A549 (cell line): ENCODE data around the gene C1QL1.

ENCODE experiments used
- CHD4 ChIP-seq: fragments of 200-600 bp; sonication (generic); IDR thresholded peaks from 2 replicates; pipeline ENCODE4 v1.6.1; 2016; ENCODE audit warnings: antibody characterized with exemption, mild to moderate bottlenecking, borderline replicate concordance
- MYC ChIP-seq: IDR thresholded peaks from 2 replicates; pipeline ENCODE4 v1.6.1; 2012; ENCODE audit warnings: mild to moderate bottlenecking, inconsistent platforms, low read length, improper control_type of control experiment, borderline replicate concordance
- TF ChIP-seq, protein P1 (sequence below): fragments of >200 bp; sonication (Bioruptor Twin); formaldehyde crosslinking; IDR thresholded peaks from 3 replicates; pipeline ENCODE4 v1.5.1; 2016
- TF ChIP-seq, protein P2 (sequence below): fragments of 200-600 bp; sonication (generic); IDR thresholded peaks from 2 replicates; pipeline ENCODE4 v1.6.1; 2016; ENCODE audit warnings: antibody characterized with exemption, mild to moderate bottlenecking, moderate library complexity

DNA sequence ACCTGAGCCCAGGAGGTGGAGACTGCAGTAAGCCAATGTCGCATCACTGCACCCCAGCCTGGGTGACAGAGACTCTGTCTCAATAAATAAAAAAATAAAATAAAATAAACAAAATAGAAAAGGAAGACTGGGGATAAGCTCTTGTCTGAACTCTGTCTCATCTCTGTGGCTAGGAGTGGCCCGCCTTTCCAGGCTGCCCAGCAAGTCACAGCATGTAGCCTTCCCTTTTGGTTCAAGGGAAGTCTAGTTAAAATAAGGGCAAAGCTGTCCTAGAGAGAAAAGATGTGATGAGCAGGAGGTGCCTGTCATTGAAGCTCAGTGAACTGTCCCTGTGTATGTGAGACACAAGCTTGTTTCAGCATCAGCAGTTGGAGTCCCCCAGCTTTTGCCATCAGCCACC is 50.1 kb downstream of the C1QL1 start:
- TF ChIP-seq, protein P1, sequence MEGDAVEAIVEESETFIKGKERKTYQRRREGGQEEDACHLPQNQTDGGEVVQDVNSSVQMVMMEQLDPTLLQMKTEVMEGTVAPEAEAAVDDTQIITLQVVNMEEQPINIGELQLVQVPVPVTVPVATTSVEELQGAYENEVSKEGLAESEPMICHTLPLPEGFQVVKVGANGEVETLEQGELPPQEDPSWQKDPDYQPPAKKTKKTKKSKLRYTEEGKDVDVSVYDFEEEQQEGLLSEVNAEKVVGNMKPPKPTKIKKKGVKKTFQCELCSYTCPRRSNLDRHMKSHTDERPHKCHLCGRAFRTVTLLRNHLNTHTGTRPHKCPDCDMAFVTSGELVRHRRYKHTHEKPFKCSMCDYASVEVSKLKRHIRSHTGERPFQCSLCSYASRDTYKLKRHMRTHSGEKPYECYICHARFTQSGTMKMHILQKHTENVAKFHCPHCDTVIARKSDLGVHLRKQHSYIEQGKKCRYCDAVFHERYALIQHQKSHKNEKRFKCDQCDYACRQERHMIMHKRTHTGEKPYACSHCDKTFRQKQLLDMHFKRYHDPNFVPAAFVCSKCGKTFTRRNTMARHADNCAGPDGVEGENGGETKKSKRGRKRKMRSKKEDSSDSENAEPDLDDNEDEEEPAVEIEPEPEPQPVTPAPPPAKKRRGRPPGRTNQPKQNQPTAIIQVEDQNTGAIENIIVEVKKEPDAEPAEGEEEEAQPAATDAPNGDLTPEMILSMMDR: no peak
- TF ChIP-seq, protein P2, sequence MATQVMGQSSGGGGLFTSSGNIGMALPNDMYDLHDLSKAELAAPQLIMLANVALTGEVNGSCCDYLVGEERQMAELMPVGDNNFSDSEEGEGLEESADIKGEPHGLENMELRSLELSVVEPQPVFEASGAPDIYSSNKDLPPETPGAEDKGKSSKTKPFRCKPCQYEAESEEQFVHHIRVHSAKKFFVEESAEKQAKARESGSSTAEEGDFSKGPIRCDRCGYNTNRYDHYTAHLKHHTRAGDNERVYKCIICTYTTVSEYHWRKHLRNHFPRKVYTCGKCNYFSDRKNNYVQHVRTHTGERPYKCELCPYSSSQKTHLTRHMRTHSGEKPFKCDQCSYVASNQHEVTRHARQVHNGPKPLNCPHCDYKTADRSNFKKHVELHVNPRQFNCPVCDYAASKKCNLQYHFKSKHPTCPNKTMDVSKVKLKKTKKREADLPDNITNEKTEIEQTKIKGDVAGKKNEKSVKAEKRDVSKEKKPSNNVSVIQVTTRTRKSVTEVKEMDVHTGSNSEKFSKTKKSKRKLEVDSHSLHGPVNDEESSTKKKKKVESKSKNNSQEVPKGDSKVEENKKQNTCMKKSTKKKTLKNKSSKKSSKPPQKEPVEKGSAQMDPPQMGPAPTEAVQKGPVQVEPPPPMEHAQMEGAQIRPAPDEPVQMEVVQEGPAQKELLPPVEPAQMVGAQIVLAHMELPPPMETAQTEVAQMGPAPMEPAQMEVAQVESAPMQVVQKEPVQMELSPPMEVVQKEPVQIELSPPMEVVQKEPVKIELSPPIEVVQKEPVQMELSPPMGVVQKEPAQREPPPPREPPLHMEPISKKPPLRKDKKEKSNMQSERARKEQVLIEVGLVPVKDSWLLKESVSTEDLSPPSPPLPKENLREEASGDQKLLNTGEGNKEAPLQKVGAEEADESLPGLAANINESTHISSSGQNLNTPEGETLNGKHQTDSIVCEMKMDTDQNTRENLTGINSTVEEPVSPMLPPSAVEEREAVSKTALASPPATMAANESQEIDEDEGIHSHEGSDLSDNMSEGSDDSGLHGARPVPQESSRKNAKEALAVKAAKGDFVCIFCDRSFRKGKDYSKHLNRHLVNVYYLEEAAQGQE: no peak
- TF ChIP-seq CHD4: no peak
- TF ChIP-seq MYC: no peak
